HCT116 (cell line): ENCODE measurements around the gene FGF22.

Experiments
- CEBPB ChIP-seq: IDR thresholded peaks from 2 replicates; pipeline ENCODE4 v1.6.1; 2012; ENCODE audit warnings: low read depth
- CTCF ChIP-seq, 3 experiments: fragments of 200-600 bp in 1 of 3; sonication (generic) in 1 of 3; IDR thresholded peaks in 2 of 3; conservative IDR thresholded peaks in 1 of 3; 2 replicates each; pipeline ENCODE4 v1.5.1; 2012 to 2017; ENCODE audit warnings: low read depth in 2 of 3, low read length in 2 of 3, antibody characterized with exemption in 1 of 3, borderline replicate concordance in 1 of 3, control low read depth in 1 of 3, mild to moderate bottlenecking in 1 of 3, mixed read lengths in 1 of 3, mixed run types in 1 of 3, moderate library complexity in 1 of 3; ENCODE audit not compliant: insufficient read depth in 1 of 3
- EGR1 ChIP-seq: IDR thresholded peaks from 2 replicates; pipeline ENCODE4 v1.6.1; 2012; ENCODE audit warnings: low read depth
- ELF1 ChIP-seq: IDR thresholded peaks from 2 replicates; pipeline ENCODE4 v1.6.1; 2012; ENCODE audit warnings: low read depth, borderline replicate concordance
- MAX ChIP-seq: IDR thresholded peaks from 2 replicates; pipeline ENCODE4 v1.6.1; 2012
- POLR2A ChIP-seq: IDR thresholded peaks from 2 replicates; pipeline ENCODE4 v1.7.0; 2011; ENCODE audit warnings: borderline replicate concordance; ENCODE audit not compliant: insufficient read depth, insufficient read length; ENCODE audit errors: extremely low read depth
- POLR2AphosphoS5 ChIP-seq: IDR thresholded peaks from 2 replicates; pipeline ENCODE4 v1.6.1; 2011; ENCODE audit warnings: mild to moderate bottlenecking, low read depth, low read length, moderate library complexity
- RAD21 ChIP-seq: IDR thresholded peaks from 2 replicates; pipeline ENCODE4 v1.6.1; 2012; ENCODE audit warnings: low read depth, mild to moderate bottlenecking
- REST ChIP-seq: IDR thresholded peaks from 2 replicates; pipeline ENCODE4 v1.6.1; 2012; ENCODE audit warnings: low read depth
- SP1 ChIP-seq: IDR thresholded peaks from 2 replicates; pipeline ENCODE4 v1.6.1; 2012; ENCODE audit warnings: low read depth
- TCF7L2 ChIP-seq: IDR thresholded peaks from 2 replicates; pipeline ENCODE4 v1.7.0; 2011; ENCODE audit warnings: borderline replicate concordance, inconsistent platforms; ENCODE audit not compliant: insufficient read depth, insufficient read length; ENCODE audit errors: extremely low read depth
- ZFX ChIP-seq: fragments of 450-650 bp; IDR thresholded peaks from 2 replicates; pipeline ENCODE4 v1.6.1; 2017
- ZNF274 ChIP-seq: fragments of 200-500 bp; sonication (Bioruptor generic); IDR thresholded peaks from 2 replicates; pipeline ENCODE4 v1.6.1; 2014; ENCODE audit warnings: mild to moderate bottlenecking, low read depth, low read length, inconsistent platforms

GRCh38 chr19:615619-616018 is 24.1 kb upstream of the FGF22 start:
- TF ChIP-seq CTCF (IDR thresholded peaks at IDR 0.05 in 2 of 3, conservative IDR thresholded peaks at IDR 0.05 in 1 of 3; ENCODE audit: borderline replicate concordance in 1 of 3, insufficient read depth in 1 of 3, low read depth in 2 of 3, low read length in 2 of 3): no peak
- no peak for TF ChIP-seq POLR2AphosphoS5
- TF ChIP-seq RAD21: no peak
- no peak for TF ChIP-seq CEBPB
- TF ChIP-seq EGR1: no peak
- TF ChIP-seq ELF1: no peak
- no peak for TF ChIP-seq TCF7L2
- no peak for TF ChIP-seq ZFX
- TF ChIP-seq POLR2A: no peak
- TF ChIP-seq MAX: no peak
- no peak for TF ChIP-seq REST
- TF ChIP-seq SP1: no peak
- no peak for TF ChIP-seq ZNF274
